ENCODE data around the gene IL25. TPM values are rescaled to one million over a fixed set of nuclear protein-coding genes. Genes with fewer than 3 reads are reported as not detected.

The IL25 gene
- total RNA-seq, 4 donors from 2014 or later: 0.68 to 1.2 TPM; not detected in 2

DNA sequence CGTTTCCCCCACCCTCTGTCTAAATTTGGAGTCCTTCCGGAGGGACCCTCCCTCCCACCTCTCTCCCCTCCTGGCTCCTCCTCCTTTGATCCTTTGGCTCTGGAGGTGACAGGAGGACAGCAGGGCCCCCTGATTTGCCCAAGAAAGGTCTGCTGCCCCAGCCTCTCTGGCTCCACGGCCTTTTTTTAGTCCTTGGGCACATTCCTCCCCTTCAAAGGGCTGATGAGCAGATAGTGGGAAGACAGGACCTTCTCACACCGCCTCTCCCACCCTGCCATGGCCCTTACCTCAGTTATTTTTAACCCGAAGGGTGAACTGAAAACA is 35.7 kb downstream of the IL25 start:
- no peak for TF ChIP-seq POLR2AphosphoS5 (IDR thresholded peaks at IDR 0.05)
- TF ChIP-seq EP300 (IDR thresholded peaks at IDR 0.05): no peak
- TF ChIP-seq POLR2A (IDR thresholded peaks at IDR 0.05): no peak
- no peak for TF ChIP-seq CTCF (IDR thresholded peaks at IDR 0.05)
- WGBS: 52% methylated on average over 5 of the region's 5 CpGs
- H3K27ac ChIP-seq: no peak overlapping the region
- no peak overlapping the region for H3K4me3 ChIP-seq
- no peak for DNase-seq (ENCODE audit: low spot score in 2 of 2)
- H3K36me3 ChIP-seq: no peaks in the 10 kb centered on the region
- H3K27me3 ChIP-seq: peaks cover 47% of the 10 kb centered on the region
- H3K4me1 ChIP-seq: no peaks in the 10 kb centered on the region
- no peaks in the 10 kb centered on the region for H3K9me3 ChIP-seq

DNA sequence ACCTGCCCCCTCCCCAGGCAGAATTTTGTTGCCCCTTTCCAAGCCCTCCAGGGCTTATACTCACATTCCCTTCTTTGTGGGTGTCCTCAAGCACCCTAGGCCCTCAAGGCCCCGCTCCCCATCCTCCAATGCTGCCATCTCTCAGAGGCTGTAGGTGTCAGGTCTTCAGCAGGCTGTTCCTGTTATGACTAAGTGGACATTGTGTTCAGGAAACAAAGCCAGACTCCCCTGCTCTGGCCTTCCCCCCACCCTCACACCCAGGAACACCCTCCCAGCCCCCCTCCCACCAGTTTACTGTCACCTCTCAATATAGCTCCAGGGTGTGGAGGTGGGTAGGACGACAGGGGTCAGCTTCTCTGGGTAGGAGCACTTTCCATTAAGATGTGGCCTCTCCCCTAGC is 36.9 kb downstream of the IL25 start:
- no peaks in the 10 kb centered on the region for H3K4me1 ChIP-seq
- DNase-seq (ENCODE audit: low spot score in 2 of 2): no peak
- 80% methylated on average over 1 of the region's 2 CpGs for WGBS
- no peaks in the 10 kb centered on the region for H3K36me3 ChIP-seq
- no peak overlapping the region for H3K4me3 ChIP-seq
- H3K27me3 ChIP-seq: peaks cover 35% of the 10 kb centered on the region
- H3K27ac ChIP-seq: no peak overlapping the region
- H3K9me3 ChIP-seq: no peaks in the 10 kb centered on the region
- TF ChIP-seq CTCF (IDR thresholded peaks at IDR 0.05): no peak
- TF ChIP-seq POLR2A (IDR thresholded peaks at IDR 0.05): no peak
- no peak for TF ChIP-seq EP300 (IDR thresholded peaks at IDR 0.05)
- no peak for TF ChIP-seq POLR2AphosphoS5 (IDR thresholded peaks at IDR 0.05)

DNA sequence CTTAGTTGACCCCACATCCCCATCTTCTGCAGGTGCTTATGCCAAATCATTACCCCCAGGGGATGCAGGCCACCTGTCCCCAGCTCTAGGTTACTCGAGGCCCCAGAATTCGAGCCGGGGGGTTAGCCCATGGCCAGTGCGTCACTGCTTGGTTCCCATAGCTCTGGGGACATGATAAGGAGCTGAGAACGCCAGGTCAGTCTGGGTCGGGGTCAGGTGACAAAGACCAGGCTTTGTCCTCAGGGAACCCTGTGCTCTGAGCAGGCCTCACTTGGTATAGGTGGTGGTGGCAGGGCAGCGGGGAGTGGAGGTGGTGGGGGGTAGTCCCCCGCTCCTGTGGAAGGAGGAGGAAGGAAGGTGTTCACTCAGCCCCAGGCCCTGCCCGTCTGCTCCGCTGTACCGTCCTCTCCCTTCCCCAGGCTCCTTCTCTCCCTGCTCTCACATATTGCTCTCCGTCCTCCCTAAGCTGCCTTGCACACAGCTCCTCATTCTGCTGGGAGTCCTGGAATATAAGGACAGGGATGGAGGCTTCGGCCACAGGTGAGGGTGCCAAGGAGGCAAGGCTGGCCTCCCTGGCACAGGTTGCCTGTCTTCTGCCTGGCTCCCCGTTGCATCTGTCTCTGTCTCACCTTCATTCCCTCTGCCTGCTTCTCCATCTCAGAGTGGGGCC is 37.5 kb downstream of the IL25 start:
- Histone ChIP-seq H3K27me3 (peaks cover 30% of the 10 kb centered on the region), H3K9me3 (no peaks in the 10 kb centered on the region), H3K4me3 (no peak overlapping the region), H3K4me1 (no peaks in the 10 kb centered on the region), H3K27ac (no peak overlapping the region), H3K36me3 (no peaks in the 10 kb centered on the region)
- TF ChIP-seq CTCF (IDR thresholded peaks at IDR 0.05) (no peak), POLR2A (IDR thresholded peaks at IDR 0.05) (no peak), POLR2AphosphoS5 (IDR thresholded peaks at IDR 0.05) (no peak), EP300 (IDR thresholded peaks at IDR 0.05) (no peak)
- no peak for DNase-seq (ENCODE audit: low spot score in 2 of 2)
- 83% methylated on average over 10 of the region's 14 CpGs for WGBS

DNA sequence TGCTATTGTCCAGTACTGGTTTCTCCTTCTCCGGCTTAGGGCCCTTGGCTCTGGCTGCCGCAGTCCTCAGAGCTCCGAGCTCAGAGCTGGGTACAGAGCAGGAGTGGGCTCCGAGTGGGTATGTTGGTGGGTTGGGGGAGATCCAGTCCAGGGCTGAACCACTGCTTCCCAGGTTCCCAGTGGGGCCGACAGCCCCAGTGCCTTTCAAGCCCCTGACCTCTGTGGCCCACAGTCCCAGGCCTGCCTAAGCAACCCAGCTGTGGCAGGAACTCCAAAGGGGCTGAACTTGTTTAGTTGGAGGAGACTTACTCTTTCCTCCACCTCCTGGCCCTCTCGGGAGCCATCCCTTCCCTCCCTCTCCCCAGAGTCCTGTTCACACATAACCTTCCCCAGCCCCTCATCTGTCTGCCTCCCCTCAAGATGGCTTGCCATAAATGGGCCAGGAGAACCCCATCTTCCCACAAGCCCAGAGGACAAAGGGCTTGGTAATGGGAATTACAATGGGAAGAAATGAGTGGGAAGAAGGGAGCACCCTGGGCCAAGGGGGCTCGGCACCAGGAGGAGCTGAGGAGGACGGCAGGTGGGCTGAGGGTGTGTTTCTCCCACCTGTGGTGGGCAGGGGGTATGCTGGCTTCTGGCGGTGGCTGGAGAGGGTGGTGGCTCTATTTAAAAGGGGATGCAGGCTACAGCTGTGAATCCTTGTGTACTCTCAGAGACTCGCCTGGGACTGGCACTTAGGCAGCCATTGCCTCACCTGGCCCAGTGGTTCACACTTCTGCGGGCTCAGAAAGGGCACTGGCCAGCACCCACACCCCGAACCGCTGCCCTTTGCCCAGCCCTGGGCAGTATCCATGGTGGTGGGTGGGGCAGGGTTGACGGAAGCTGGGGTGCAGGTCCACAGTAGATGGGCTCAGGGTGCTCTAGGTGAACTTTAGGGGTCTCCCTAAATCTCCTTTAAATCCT is 39.2 kb downstream of the IL25 start:
- Histone ChIP-seq H3K27ac (no peak overlapping the region), H3K9me3 (no peaks in the 10 kb centered on the region), H3K4me1 (no peaks in the 10 kb centered on the region), H3K27me3 (peaks cover 24% of the 10 kb centered on the region), H3K4me3 (no peak overlapping the region), H3K36me3 (no peaks in the 10 kb centered on the region)
- WGBS: 87% methylated on average over 14 of the region's 14 CpGs
- no peak for DNase-seq (ENCODE audit: low spot score in 2 of 2)
- TF ChIP-seq POLR2A (IDR thresholded peaks at IDR 0.05): no peak
- TF ChIP-seq POLR2AphosphoS5 (IDR thresholded peaks at IDR 0.05): no peak
- no peak for TF ChIP-seq EP300 (IDR thresholded peaks at IDR 0.05)
- no peak for TF ChIP-seq CTCF (IDR thresholded peaks at IDR 0.05)

DNA sequence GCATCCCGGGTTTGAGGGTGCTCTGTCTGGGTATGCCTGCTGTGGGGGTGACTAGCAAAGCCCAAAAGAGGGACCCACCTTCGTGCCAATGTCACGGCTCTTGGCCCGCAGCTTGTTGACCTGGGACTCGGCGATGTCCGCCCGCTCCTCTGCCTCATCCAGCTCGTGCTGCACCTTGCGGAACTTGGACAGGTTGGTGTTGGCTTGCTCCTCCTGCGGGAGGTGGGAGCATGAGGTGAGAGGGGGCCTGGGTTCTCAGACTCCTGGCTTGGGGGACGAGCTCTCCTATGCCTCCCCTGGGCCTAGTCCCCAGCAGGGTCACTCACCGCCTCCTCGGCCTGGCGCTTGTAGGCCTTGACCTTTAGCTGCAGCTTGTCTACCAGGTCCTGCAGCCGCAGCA is 41.1 kb downstream of the IL25 start:
- no peaks in the 10 kb centered on the region for H3K9me3 ChIP-seq
- no peak overlapping the region for H3K27ac ChIP-seq
- peaks cover 12% of the 10 kb centered on the region for H3K27me3 ChIP-seq
- H3K36me3 ChIP-seq: no peaks in the 10 kb centered on the region
- no peak for DNase-seq (ENCODE audit: low spot score in 2 of 2)
- H3K4me3 ChIP-seq: no peak overlapping the region
- H3K4me1 ChIP-seq: no peaks in the 10 kb centered on the region
- 91% methylated on average over 12 of the region's 16 CpGs for WGBS
- TF ChIP-seq POLR2AphosphoS5 (IDR thresholded peaks at IDR 0.05) (no peak), POLR2A (IDR thresholded peaks at IDR 0.05) (no peak), CTCF (IDR thresholded peaks at IDR 0.05) (no peak), EP300 (IDR thresholded peaks at IDR 0.05) (no peak)

All from suprapubic skin (tissue), 4 donors.